GM18870 (cell line): ENCODE data around the gene ACOT7.
"Not testable (repeated sequence)": the region's sequence is repeated elsewhere in the genome, so short reads cannot be mapped to it uniquely, and the experiment has no call there.

Source experiments
- ATAC-seq: cut with Tn5 transposase; IDR thresholded peaks from one replicate; pipeline ENCODE4 v1.9.1; 2021; ENCODE audit warnings: moderate library complexity; ENCODE audit not compliant: unreplicated experiment

Gene ACOT7

GRCh38 chr1:6241887-6242740, 151.5 kb downstream of the ACOT7 start:
- ATAC-seq: no peak

- ATAC-seq: no peak
These were observed 152.3 kb downstream of the ACOT7 start for GRCh38 chr1:6241107-6241886.

- ATAC-seq: no peak
These were observed 153.4 kb downstream of the ACOT7 start for GRCh38 chr1:6239950-6240768.

- no peak for ATAC-seq
These were observed 154.3 kb downstream of the ACOT7 start for GRCh38 chr1:6239213-6239752.

GRCh38 chr1:6237093-6237492, 156.5 kb downstream of the ACOT7 start:
- no peak for ATAC-seq

GRCh38 chr1:6235296-6235677, 158.3 kb downstream of the ACOT7 start:
- ATAC-seq: peak; percentile 20

GRCh38 chr1:6234502-6235295, 158.9 kb downstream of the ACOT7 start:
- ATAC-seq: peak; percentile 16

GRCh38 chr1:6233376-6233775, 160.2 kb downstream of the ACOT7 start:
- no peak for ATAC-seq

- ATAC-seq: no peak
These were observed 167.9 kb downstream of the ACOT7 start for GRCh38 chr1:6225651-6226050.

- ATAC-seq: no peak
These were observed 168.8 kb downstream of the ACOT7 start for GRCh38 chr1:6224718-6225117.

- ATAC-seq: no peak
These were observed 169.9 kb downstream of the ACOT7 start for GRCh38 chr1:6223617-6224016.

GRCh38 chr1:6222636-6223035, 170.9 kb downstream of the ACOT7 start:
- ATAC-seq: no peak

GRCh38 chr1:6221210-6221784, 172.3 kb downstream of the ACOT7 start:
- ATAC-seq: no peak

GRCh38 chr1:6220236-6220635, 173.3 kb downstream of the ACOT7 start:
- no peak for ATAC-seq

- ATAC-seq: not testable (repeated sequence)
These were observed 173.9 kb downstream of the ACOT7 start for GRCh38 chr1:6219641-6220040.

GRCh38 chr1:6218375-6219164, 175.0 kb downstream of the ACOT7 start:
- ATAC-seq: no peak
